ENCODE results near the gene ROCK1. TPM values are rescaled to one million over a fixed set of nuclear protein-coding genes. Genes with fewer than 3 reads are reported as not detected.

Gene ROCK1
- total RNA-seq, 1 donor from 2014 or later: 48.0 TPM

DNA sequence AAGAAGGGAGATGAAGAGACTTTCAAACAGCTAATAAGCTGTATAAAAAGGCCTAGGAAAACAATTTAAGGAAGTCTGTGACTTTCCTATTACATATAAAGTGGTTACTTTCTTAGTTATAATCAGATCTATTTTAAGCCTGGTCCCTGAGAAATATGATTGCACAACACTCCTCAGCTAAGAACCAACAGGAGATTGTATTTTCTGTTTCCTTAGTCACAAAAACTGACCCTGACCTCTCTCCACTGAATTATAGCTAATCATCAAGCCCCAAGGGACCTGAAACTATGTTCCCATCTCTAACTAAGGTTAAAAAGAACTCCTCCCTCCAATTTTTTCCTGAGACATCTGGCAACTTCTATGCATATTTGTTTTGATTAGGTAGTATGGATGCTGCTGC is 106.9 kb downstream of the ROCK1 start:
- no peaks in the 10 kb centered on the region for H3K27me3 Mint-ChIP-seq (ENCODE audit: low read depth)
- H3K9me3 Mint-ChIP-seq: peaks cover 3% of the 10 kb centered on the region
- H3K36me3 Mint-ChIP-seq: peaks cover 31% of the 10 kb centered on the region
- no peak overlapping the region for H3K27ac Mint-ChIP-seq
- H3K4me1 Mint-ChIP-seq: peaks cover 5% of the 10 kb centered on the region
- H3K4me3 Mint-ChIP-seq: no peak overlapping the region
- DNase-seq (ENCODE audit: low spot score in 2 of 2, unreplicated experiment in 2 of 2): no peak
- TF ChIP-seq, protein P1, sequence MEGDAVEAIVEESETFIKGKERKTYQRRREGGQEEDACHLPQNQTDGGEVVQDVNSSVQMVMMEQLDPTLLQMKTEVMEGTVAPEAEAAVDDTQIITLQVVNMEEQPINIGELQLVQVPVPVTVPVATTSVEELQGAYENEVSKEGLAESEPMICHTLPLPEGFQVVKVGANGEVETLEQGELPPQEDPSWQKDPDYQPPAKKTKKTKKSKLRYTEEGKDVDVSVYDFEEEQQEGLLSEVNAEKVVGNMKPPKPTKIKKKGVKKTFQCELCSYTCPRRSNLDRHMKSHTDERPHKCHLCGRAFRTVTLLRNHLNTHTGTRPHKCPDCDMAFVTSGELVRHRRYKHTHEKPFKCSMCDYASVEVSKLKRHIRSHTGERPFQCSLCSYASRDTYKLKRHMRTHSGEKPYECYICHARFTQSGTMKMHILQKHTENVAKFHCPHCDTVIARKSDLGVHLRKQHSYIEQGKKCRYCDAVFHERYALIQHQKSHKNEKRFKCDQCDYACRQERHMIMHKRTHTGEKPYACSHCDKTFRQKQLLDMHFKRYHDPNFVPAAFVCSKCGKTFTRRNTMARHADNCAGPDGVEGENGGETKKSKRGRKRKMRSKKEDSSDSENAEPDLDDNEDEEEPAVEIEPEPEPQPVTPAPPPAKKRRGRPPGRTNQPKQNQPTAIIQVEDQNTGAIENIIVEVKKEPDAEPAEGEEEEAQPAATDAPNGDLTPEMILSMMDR (IDR thresholded peaks at IDR 0.05; ENCODE audit: unreplicated experiment): no peak

DNA sequence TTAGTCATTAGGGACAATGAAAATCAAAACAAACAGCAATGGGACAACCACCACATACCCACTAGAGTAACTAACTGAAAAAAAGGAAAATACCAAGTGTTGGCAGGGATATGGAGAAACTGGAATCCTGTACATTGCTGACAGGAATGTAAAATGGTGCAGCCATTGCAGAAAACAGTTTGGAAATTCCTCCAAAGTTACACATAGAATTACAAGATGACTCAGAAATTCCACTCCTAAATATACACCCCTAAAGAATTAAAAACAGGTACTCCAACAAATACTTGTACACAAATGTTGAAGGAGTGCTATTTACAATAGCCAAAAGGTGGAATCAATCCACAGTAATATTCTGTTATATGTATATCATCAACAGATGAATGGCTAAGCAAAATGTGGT is 110.9 kb downstream of the ROCK1 start:
- peaks cover 3% of the 10 kb centered on the region for H3K9me3 Mint-ChIP-seq
- H3K36me3 Mint-ChIP-seq: peaks cover 32% of the 10 kb centered on the region
- DNase-seq (ENCODE audit: low spot score in 2 of 2, unreplicated experiment in 2 of 2): no peak
- H3K27ac Mint-ChIP-seq: no peak overlapping the region
- no peak overlapping the region for H3K4me3 Mint-ChIP-seq
- no peaks in the 10 kb centered on the region for H3K27me3 Mint-ChIP-seq (ENCODE audit: low read depth)
- TF ChIP-seq, protein P1 (IDR thresholded peaks at IDR 0.05; ENCODE audit: unreplicated experiment): no peak
- peaks cover 3% of the 10 kb centered on the region for H3K4me1 Mint-ChIP-seq

DNA sequence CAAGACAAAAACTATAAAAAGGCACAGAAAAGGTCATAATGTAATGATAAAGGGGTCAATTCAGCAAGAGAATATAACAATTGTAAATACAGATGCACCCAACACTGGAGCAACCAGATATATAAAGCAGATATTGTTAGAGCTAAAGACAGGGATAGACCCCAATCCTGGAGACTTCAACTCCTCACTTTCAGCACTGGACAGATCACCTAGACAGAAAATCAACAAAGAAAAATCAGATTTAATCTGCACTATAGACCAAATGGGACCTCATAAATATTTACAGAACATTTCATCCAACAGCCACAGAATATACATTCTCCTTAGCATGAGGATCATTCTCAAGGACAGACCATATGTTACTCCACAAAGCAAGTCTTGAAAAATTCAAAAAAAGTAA is 114.2 kb downstream of the ROCK1 start:
- Mint-ChIP-seq H3K4me1 (no peaks in the 10 kb centered on the region), H3K36me3 (peaks cover 31% of the 10 kb centered on the region), H3K9me3 (peaks cover 3% of the 10 kb centered on the region), H3K4me3 (no peak overlapping the region), H3K27me3 (ENCODE audit: low read depth) (no peaks in the 10 kb centered on the region), H3K27ac (no peak overlapping the region)
- DNase-seq (ENCODE audit: low spot score in 2 of 2, unreplicated experiment in 2 of 2): no peak
- TF ChIP-seq, protein P1 (IDR thresholded peaks at IDR 0.05; ENCODE audit: unreplicated experiment): no peak

DNA sequence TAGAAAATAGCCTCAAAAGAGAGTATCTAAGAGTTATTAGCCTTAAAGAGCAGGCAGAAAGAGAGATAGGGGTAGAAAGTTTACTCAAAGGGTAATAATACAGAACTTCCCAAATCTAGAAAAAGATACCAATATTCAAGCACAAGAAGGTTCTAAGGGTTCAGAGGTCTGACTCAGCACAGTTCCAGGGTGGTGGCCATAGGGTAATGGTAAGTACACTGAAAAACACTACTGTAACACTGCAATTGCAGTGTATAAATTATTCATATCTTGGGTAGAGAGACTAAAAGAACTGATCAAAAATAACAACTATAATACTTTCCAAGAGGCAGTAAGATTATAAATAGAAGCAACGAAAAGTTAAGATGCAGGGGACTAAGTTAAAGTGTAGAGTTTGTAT is 115.2 kb downstream of the ROCK1 start:
- Mint-ChIP-seq H3K36me3 (peaks cover 34% of the 10 kb centered on the region), H3K27ac (no peak overlapping the region), H3K27me3 (ENCODE audit: low read depth) (no peaks in the 10 kb centered on the region), H3K9me3 (peaks cover 3% of the 10 kb centered on the region), H3K4me3 (no peak overlapping the region), H3K4me1 (no peaks in the 10 kb centered on the region)
- DNase-seq (ENCODE audit: low spot score in 2 of 2, unreplicated experiment in 2 of 2): no peak
- TF ChIP-seq, protein P1 (IDR thresholded peaks at IDR 0.05; ENCODE audit: unreplicated experiment): no peak

DNA sequence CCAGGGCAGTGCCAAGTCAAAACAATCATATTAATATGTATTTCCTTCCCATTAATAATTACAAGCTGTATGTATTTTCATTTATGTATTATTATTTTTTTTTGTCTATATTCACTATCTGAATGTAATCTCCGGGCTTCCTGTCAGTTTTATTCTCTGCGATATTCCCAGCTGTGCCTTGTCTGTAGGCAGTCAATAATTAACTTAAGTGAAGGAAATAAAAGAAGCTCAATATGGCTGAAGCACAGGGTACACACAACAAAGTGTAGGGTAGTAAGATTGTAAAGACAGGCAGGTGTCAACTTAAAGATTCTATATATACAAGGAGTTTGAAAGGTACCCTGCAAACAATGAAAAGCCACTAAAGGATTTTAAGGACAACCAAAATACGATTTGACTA is 122.9 kb downstream of the ROCK1 start:
- no peak overlapping the region for H3K27ac Mint-ChIP-seq
- no peaks in the 10 kb centered on the region for H3K27me3 Mint-ChIP-seq (ENCODE audit: low read depth)
- TF ChIP-seq, protein P1 (IDR thresholded peaks at IDR 0.05; ENCODE audit: unreplicated experiment): no peak
- H3K4me1 Mint-ChIP-seq: no peaks in the 10 kb centered on the region
- no peak for DNase-seq (ENCODE audit: low spot score in 2 of 2, unreplicated experiment in 2 of 2)
- no peaks in the 10 kb centered on the region for H3K9me3 Mint-ChIP-seq
- peaks cover 41% of the 10 kb centered on the region for H3K36me3 Mint-ChIP-seq
- H3K4me3 Mint-ChIP-seq: no peak overlapping the region

DNA sequence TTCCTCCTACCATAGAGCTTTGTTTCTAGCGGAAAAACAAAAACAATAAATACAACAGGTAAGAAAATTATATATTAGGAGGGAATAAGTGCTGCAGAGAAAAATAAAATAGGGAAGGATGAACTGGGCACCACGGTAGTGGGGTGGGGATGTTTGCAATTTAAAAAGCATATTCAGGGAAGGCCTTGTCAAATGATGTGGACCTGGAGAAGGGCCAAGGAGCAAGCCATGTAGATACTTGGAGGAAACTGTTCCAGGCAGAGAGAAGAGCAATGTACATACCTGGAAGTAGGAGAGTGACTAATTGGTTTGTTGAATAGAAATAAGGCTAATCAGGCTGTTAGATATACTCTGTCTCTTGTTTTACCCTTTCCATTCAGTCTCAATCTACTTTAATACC is 136.5 kb downstream of the ROCK1 start:
- Mint-ChIP-seq H3K4me1 (no peaks in the 10 kb centered on the region), H3K27ac (no peak overlapping the region), H3K9me3 (peaks cover 3% of the 10 kb centered on the region), H3K4me3 (no peak overlapping the region), H3K36me3 (peaks cover 49% of the 10 kb centered on the region), H3K27me3 (ENCODE audit: low read depth) (no peaks in the 10 kb centered on the region)
- no peak for DNase-seq (ENCODE audit: low spot score in 2 of 2, unreplicated experiment in 2 of 2)
- TF ChIP-seq, protein P1 (IDR thresholded peaks at IDR 0.05; ENCODE audit: unreplicated experiment): no peak

All from mesothelial cell of epicardium (in vitro differentiated cells).